Stomach (tissue), 4 donors: ENCODE results near the gene BLOC1S6.

Experiments
- CTCF ChIP-seq, 7 experiments: fragments of 450-650 bp in 4 of 7; fragments of 200-600 bp in 3 of 7; sonication (generic) in 3 of 7; IDR thresholded peaks; one replicate each; pipeline ENCODE4 v1.5.1; 2016 to 2019; ENCODE audit warnings: antibody characterized with exemption in 7 of 7, control low read depth in 2 of 7, mild to moderate bottlenecking in 1 of 7
- POLR2A ChIP-seq, 4 donors: fragments of 450-650 bp; IDR thresholded peaks; one replicate each; pipeline ENCODE4 v1.6.1; 2016; ENCODE audit warnings: antibody characterized with exemption in 4 of 4, control low read depth in 2 of 4, mild to moderate bottlenecking in 1 of 4, moderate library complexity in 1 of 4

- TF ChIP-seq POLR2A (IDR thresholded peaks at IDR 0.05) (no peak), CTCF (IDR thresholded peaks at IDR 0.05) (no peak)
Measured at GRCh38 chr15:45647828-45648227, 60.6 kb downstream of the BLOC1S6 start.
